H7 (cell line): ENCODE measurements around the gene TM4SF18. TPM values are rescaled to one million over a fixed set of nuclear protein-coding genes. Genes with fewer than 3 reads are reported as not detected.

Source experiments
- DNase-seq: peaks from one replicate; pipeline ENCODE4 v3.0.0; 2012
- H3K27me3 ChIP-seq: 2 replicates; pipeline ENCODE4 v1.6.0; 2011; ENCODE audit warnings: mild to moderate bottlenecking, low read length; ENCODE audit not compliant: control insufficient read depth, insufficient read depth
- H3K36me3 ChIP-seq: replicated peaks from 2 replicates; pipeline ENCODE4 v1.5.1; 2011; ENCODE audit warnings: low read length; ENCODE audit not compliant: control insufficient read depth, insufficient read depth
- H3K4me3 ChIP-seq: 2 replicates; pipeline ENCODE4 v1.5.1; 2011; ENCODE audit warnings: low read depth, mild to moderate bottlenecking, control low read depth, low read length, moderate library complexity; ENCODE audit not compliant: insufficient read depth
- total RNA-seq: library from RNA; depleted of rRNA; stranded (reverse); fragments of >200 nt; shearing (Covaris generic); gene quantifications from 2 replicates; pipeline ENCODE4 v1.2.3, GENCODE V29; 2014; rRNA removed

The TM4SF18 gene
- total RNA-seq, 1 experiment from 2014 or later: 4.9 TPM

DNA sequence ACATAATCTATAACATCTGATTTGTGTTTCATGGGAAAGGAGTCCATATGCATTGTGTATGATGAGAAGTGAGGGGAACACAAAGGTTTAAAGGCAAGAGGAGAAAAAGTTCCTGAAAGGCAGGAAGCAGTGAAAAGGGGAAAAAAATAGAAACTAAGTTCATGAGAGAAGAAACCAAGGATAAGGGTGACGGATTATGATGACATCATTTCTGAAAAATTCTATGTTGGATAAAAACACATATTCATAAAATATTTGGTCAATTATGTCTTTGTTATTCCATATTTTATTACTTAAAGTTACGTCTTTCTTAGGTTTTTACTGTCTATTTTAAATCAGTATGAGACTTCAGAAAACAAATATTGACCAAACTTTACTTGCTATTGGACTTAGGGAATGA, 63.3 kb downstream of the TM4SF18 start:
- H3K4me3 ChIP-seq: no peak overlapping the region
- H3K27me3 ChIP-seq: no peaks in the 10 kb centered on the region
- DNase-seq: no peak
- H3K36me3 ChIP-seq: no peaks in the 10 kb centered on the region

DNA sequence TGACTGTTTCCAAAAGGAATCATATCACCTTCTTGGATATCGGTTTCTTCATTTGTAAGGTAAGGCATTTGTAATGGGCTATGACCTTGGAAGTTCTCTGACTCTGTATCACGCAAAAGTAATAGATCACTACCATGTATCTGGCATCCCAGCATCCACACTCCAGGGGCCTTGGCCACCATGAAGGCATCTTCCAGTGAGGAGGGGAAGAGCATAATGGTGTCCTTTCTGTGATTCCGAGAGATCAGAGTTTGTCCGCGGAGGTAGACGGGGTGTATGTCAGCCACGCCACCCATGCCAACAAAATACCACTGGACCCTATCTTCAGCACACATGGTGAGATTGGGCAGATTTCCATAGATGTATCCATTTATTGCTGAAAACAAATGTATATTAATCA, 63.7 kb downstream of the TM4SF18 start:
- Histone ChIP-seq H3K36me3 (no peaks in the 10 kb centered on the region), H3K27me3 (no peaks in the 10 kb centered on the region)
- no peak for DNase-seq

More for the DNA sequence above, 63.7 kb downstream of the TM4SF18 start:
- H3K4me3 ChIP-seq: no peak overlapping the region

Other genes with a start within 250 kb of the TM4SF18 start
- 48.6 and 74.2 TPM in 2 replicates for gene HLTF, start 247.1 kb downstream of the TM4SF18 start, total RNA-seq
- gene HPS3, start 204.0 kb downstream of the TM4SF18 start, total RNA-seq: 0.14 and 0.15 TPM in 2 replicates
- 0.21 and 0.59 TPM in 2 replicates for gene CP, start 111.8 kb downstream of the TM4SF18 start, total RNA-seq
- 0.07 TPM in 1 of 2 replicates, not detected in the other for gene TM4SF1, start 44.0 kb upstream of the TM4SF18 start, total RNA-seq
- gene TM4SF4, start 141.1 kb upstream of the TM4SF18 start, total RNA-seq: not detected in 2 replicates